Effector CD4-positive, alpha-beta T cell (primary cell): ENCODE measurements around the gene CCDC57.

ENCODE experiments used
- DNase-seq: peaks from one replicate; pipeline ENCODE4 v3.0.0-alpha.2; 2020

The CCDC57 gene

GRCh38 chr17:82246040-82246364 is 33.4 kb upstream of the CCDC57 start:
- no peak for DNase-seq

- no peak for DNase-seq
Observed at GRCh38 chr17:82245134-82246039, 32.7 kb upstream of the CCDC57 start.

GRCh38 chr17:82244413-82245133 is 31.9 kb upstream of the CCDC57 start:
- no peak for DNase-seq

- no peak for DNase-seq
Observed at GRCh38 chr17:82243648-82244412, 31.2 kb upstream of the CCDC57 start.

- DNase-seq, result no peak
Observed at GRCh38 chr17:82242977-82243647, 30.5 kb upstream of the CCDC57 start.

GRCh38 chr17:82242698-82242976 is 30.0 kb upstream of the CCDC57 start:
- DNase-seq, result no peak

- no peak for DNase-seq
Observed at GRCh38 chr17:82241926-82242697, 29.5 kb upstream of the CCDC57 start.

- DNase-seq, result no peak
Observed at GRCh38 chr17:82241183-82241925, 28.7 kb upstream of the CCDC57 start.

- no peak for DNase-seq
Observed at GRCh38 chr17:82240506-82241182, 28.0 kb upstream of the CCDC57 start.

- no peak for DNase-seq
Observed at GRCh38 chr17:82239926-82240505, 27.4 kb upstream of the CCDC57 start.

- no peak for DNase-seq
Observed at GRCh38 chr17:82239401-82239925, 26.8 kb upstream of the CCDC57 start.

GRCh38 chr17:82238472-82239201 is 26.0 kb upstream of the CCDC57 start:
- peak; percentile 67 for DNase-seq

- DNase-seq, result no peak
Observed at GRCh38 chr17:82237746-82238471, 25.3 kb upstream of the CCDC57 start.

- DNase-seq, result no peak
Observed at GRCh38 chr17:82237083-82237745, 24.6 kb upstream of the CCDC57 start.

GRCh38 chr17:82236142-82236971 is 23.7 kb upstream of the CCDC57 start:
- DNase-seq, result peak; percentile 51

GRCh38 chr17:82235775-82236141 is 23.1 kb upstream of the CCDC57 start:
- DNase-seq, result no peak

GRCh38 chr17:82235056-82235774 is 22.6 kb upstream of the CCDC57 start:
- no peak for DNase-seq
